ENCODE measurements around the gene SPIRE2. TPM values are rescaled to one million over a fixed set of nuclear protein-coding genes. Genes with fewer than 3 reads are reported as not detected.

SPIRE2 gene
- total RNA-seq, 1 donor from 2014 or later: 0.79 TPM

GRCh38 chr16:89880477-89881367 lies 52.4 kb downstream of the SPIRE2 start:
- Histone ChIP-seq H3K4me3 (ENCODE audit: low read depth, low read length) (no peak overlapping the region), H3K36me3 (ENCODE audit: control insufficient read depth, insufficient read depth, low read length) (peaks cover 28% of the 10 kb centered on the region), H3K27me3 (ENCODE audit: control insufficient read depth, insufficient read depth, low read length) (no peaks in the 10 kb centered on the region)
- DNase-seq (ENCODE audit: low read depth): peak; percentile 85
- no peak for TF ChIP-seq CTCF (IDR thresholded peaks at IDR 0.05; ENCODE audit: insufficient read depth, low read length, severe bottlenecking)
- no peak for FAIRE-seq

GRCh38 chr16:89881368-89881730 lies 53.1 kb downstream of the SPIRE2 start:
- FAIRE-seq (no peak), DNase-seq (ENCODE audit: low read depth) (no peak)
- no peak for TF ChIP-seq CTCF (IDR thresholded peaks at IDR 0.05; ENCODE audit: insufficient read depth, low read length, severe bottlenecking)
- H3K36me3 ChIP-seq (ENCODE audit: control insufficient read depth, insufficient read depth, low read length): peaks cover 28% of the 10 kb centered on the region
- H3K27me3 ChIP-seq (ENCODE audit: control insufficient read depth, insufficient read depth, low read length): no peaks in the 10 kb centered on the region
- no peak overlapping the region for H3K4me3 ChIP-seq (ENCODE audit: low read depth, low read length)

- Histone ChIP-seq H3K36me3 (ENCODE audit: control insufficient read depth, insufficient read depth, low read length) (peaks cover 33% of the 10 kb centered on the region), H3K27me3 (ENCODE audit: control insufficient read depth, insufficient read depth, low read length) (no peaks in the 10 kb centered on the region), H3K4me3 (ENCODE audit: low read depth, low read length) (no peak overlapping the region)
- DNase-seq (ENCODE audit: low read depth): no peak
- no peak for FAIRE-seq
- no peak for TF ChIP-seq CTCF (IDR thresholded peaks at IDR 0.05; ENCODE audit: insufficient read depth, low read length, severe bottlenecking)
Observed at GRCh38 chr16:89883346-89884040, 55.2 kb downstream of the SPIRE2 start.

GRCh38 chr16:89884041-89884421 lies 55.8 kb downstream of the SPIRE2 start:
- Histone ChIP-seq H3K36me3 (ENCODE audit: control insufficient read depth, insufficient read depth, low read length) (peaks cover 30% of the 10 kb centered on the region), H3K27me3 (ENCODE audit: control insufficient read depth, insufficient read depth, low read length) (no peaks in the 10 kb centered on the region), H3K4me3 (ENCODE audit: low read depth, low read length) (no peak overlapping the region)
- TF ChIP-seq CTCF (IDR thresholded peaks at IDR 0.05; ENCODE audit: insufficient read depth, low read length, severe bottlenecking): no peak
- FAIRE-seq (no peak), DNase-seq (ENCODE audit: low read depth) (no peak)

GRCh38 chr16:89887243-89887642 lies 59.0 kb downstream of the SPIRE2 start:
- FAIRE-seq (no peak), DNase-seq (ENCODE audit: low read depth) (no peak)
- Histone ChIP-seq H3K36me3 (ENCODE audit: control insufficient read depth, insufficient read depth, low read length) (peaks cover 38% of the 10 kb centered on the region), H3K4me3 (ENCODE audit: low read depth, low read length) (no peak overlapping the region), H3K27me3 (ENCODE audit: control insufficient read depth, insufficient read depth, low read length) (no peaks in the 10 kb centered on the region)
- TF ChIP-seq CTCF (IDR thresholded peaks at IDR 0.05; ENCODE audit: insufficient read depth, low read length, severe bottlenecking): no peak
